Activated naive CD4-positive, alpha-beta T cell treated with anti-CD3 and anti-CD28 coated beads, Interleukin-2, amount 10 ng/mL, durations not matched to agents 7 days and 5 days (primary cell): Measurements from ENCODE around the gene NKAIN1.
"Not testable (repeated sequence)": the region's sequence is repeated elsewhere in the genome, so short reads cannot be mapped to it uniquely, and the experiment has no call there.

ENCODE experiments used
- CTCF ChIA-PET: fragments of 350-600 bp; sonication (Branson Sonifier 250); formaldehyde crosslinking; loops from one replicate; lab custom pipeline; 2021; ENCODE audit warnings: antibody characterized with exemption; lab: Charles Lee
- DNase-seq: peaks from one replicate; pipeline ENCODE4 v3.0.0-alpha.2; 2020
- H3K27ac Mint-ChIP-seq: one replicate; pipeline ENCODE4 v1.8.0; 2021; ENCODE audit warnings: mild to moderate bottlenecking, moderate library complexity, mixed read lengths
- H3K27me3 Mint-ChIP-seq: one replicate; pipeline ENCODE4 v1.8.0; 2021; ENCODE audit warnings: mild to moderate bottlenecking, mixed read lengths
- H3K36me3 Mint-ChIP-seq: one replicate; pipeline ENCODE4 v1.8.0; 2021; ENCODE audit warnings: mixed read lengths
- H3K4me1 Mint-ChIP-seq: one replicate; pipeline ENCODE4 v1.8.0; 2021; ENCODE audit warnings: mixed read lengths
- H3K4me3 Mint-ChIP-seq: one replicate; pipeline ENCODE4 v1.8.0; 2021; ENCODE audit warnings: mild to moderate bottlenecking, moderate library complexity, mixed read lengths
- H3K9me3 Mint-ChIP-seq: one replicate; pipeline ENCODE4 v1.8.0; 2021; ENCODE audit warnings: mixed read lengths

NKAIN1 gene

GRCh38 chr1:31198150-31198549 is 41.5 kb downstream of the NKAIN1 start:
- Mint-ChIP-seq H3K4me1 (no peaks in the 10 kb centered on the region), H3K36me3 (no peaks in the 10 kb centered on the region), H3K4me3 (no peak overlapping the region), H3K9me3 (no peaks in the 10 kb centered on the region), H3K27ac (no peak overlapping the region), H3K27me3 (peaks cover 8% of the 10 kb centered on the region)
- CTCF ChIA-PET = no interaction called here
- DNase-seq = no peak

GRCh38 chr1:31196685-31197084 is 43.0 kb downstream of the NKAIN1 start:
- no peaks in the 10 kb centered on the region for H3K9me3 Mint-ChIP-seq
- DNase-seq = no peak
- H3K27me3 Mint-ChIP-seq = peaks cover 8% of the 10 kb centered on the region
- no peak overlapping the region for H3K27ac Mint-ChIP-seq
- H3K36me3 Mint-ChIP-seq = no peaks in the 10 kb centered on the region
- CTCF ChIA-PET = no interaction called here
- no peak overlapping the region for H3K4me3 Mint-ChIP-seq
- no peaks in the 10 kb centered on the region for H3K4me1 Mint-ChIP-seq

- not testable (repeated sequence) for H3K27me3 Mint-ChIP-seq
These were observed 44.4 kb downstream of the NKAIN1 start for GRCh38 chr1:31195267-31195666.

GRCh38 chr1:31193729-31194128 is 46.0 kb downstream of the NKAIN1 start:
- peaks cover 4% of the 10 kb centered on the region for H3K27me3 Mint-ChIP-seq
- CTCF ChIA-PET = interaction anchor here (1.3 kb wide), 1 partner anchor 12 kb away, joined by 3 read pairs; no protein-coding TSS in a partner anchor
- no peak overlapping the region for H3K27ac Mint-ChIP-seq
- DNase-seq = no peak
- no peaks in the 10 kb centered on the region for H3K4me1 Mint-ChIP-seq
- no peaks in the 10 kb centered on the region for H3K9me3 Mint-ChIP-seq
- no peak overlapping the region for H3K4me3 Mint-ChIP-seq
- no peaks in the 10 kb centered on the region for H3K36me3 Mint-ChIP-seq

More at GRCh38 chr1:31195267-31195666, 44.4 kb downstream of the NKAIN1 start:
- DNase-seq, H3K36me3 Mint-ChIP-seq, H3K27ac Mint-ChIP-seq, H3K9me3 Mint-ChIP-seq, H3K4me3 Mint-ChIP-seq, H3K4me1 Mint-ChIP-seq: not testable (repeated sequence)
- CTCF ChIA-PET = interaction anchor here (1.2 kb wide), 1 partner anchor 219 kb away, joined by 3 read pairs; no protein-coding TSS in a partner anchor

- CTCF ChIA-PET = no interaction called here
- Mint-ChIP-seq H3K36me3 (no peaks in the 10 kb centered on the region), H3K4me1 (no peaks in the 10 kb centered on the region), H3K27me3 (peaks cover 10% of the 10 kb centered on the region), H3K4me3 (no peak overlapping the region), H3K27ac (no peak overlapping the region), H3K9me3 (no peaks in the 10 kb centered on the region)
- no peak for DNase-seq
These were observed 48.4 kb downstream of the NKAIN1 start for GRCh38 chr1:31191281-31191680.

- CTCF ChIA-PET = interaction anchor here (1.8 kb wide), 1 partner anchor 9 kb away, joined by 5 read pairs; no protein-coding TSS in a partner anchor
These were observed 49.7 kb downstream of the NKAIN1 start for GRCh38 chr1:31189696-31190674.

GRCh38 chr1:31183927-31184554 is 55.6 kb downstream of the NKAIN1 start:
- Mint-ChIP-seq H3K27ac (no peak overlapping the region), H3K4me1 (peaks cover 11% of the 10 kb centered on the region), H3K9me3 (no peaks in the 10 kb centered on the region), H3K27me3 (peaks cover 55% of the 10 kb centered on the region), H3K36me3 (no peaks in the 10 kb centered on the region), H3K4me3 (no peak overlapping the region)
- DNase-seq = peak; percentile 62
- CTCF ChIA-PET = interaction anchor here (0.6 to 6.3 kb wide), 13 partner anchors 9 to 365 kb away, joined by 3 to 69 read pairs (median 4); no protein-coding TSS in a partner anchor

More at GRCh38 chr1:31189696-31190674, 49.7 kb downstream of the NKAIN1 start:
- Mint-ChIP-seq H3K9me3 (no peaks in the 10 kb centered on the region), H3K27ac (no peak overlapping the region), H3K27me3 (peaks cover 10% of the 10 kb centered on the region), H3K4me1 (no peaks in the 10 kb centered on the region), H3K4me3 (no peak overlapping the region), H3K36me3 (no peaks in the 10 kb centered on the region)
- no peak for DNase-seq

GRCh38 chr1:31183126-31183525 is 56.6 kb downstream of the NKAIN1 start:
- CTCF ChIA-PET = interaction anchor here (0.7 to 6.3 kb wide), 7 partner anchors 10 to 366 kb away, joined by 3 to 69 read pairs (median 5); no protein-coding TSS in a partner anchor
- Mint-ChIP-seq H3K36me3 (no peaks in the 10 kb centered on the region), H3K4me1 (peaks cover 11% of the 10 kb centered on the region), H3K9me3 (no peaks in the 10 kb centered on the region), H3K27me3 (peaks cover 57% of the 10 kb centered on the region), H3K27ac (no peak overlapping the region), H3K4me3 (no peak overlapping the region)
- DNase-seq = no peak

GRCh38 chr1:31182352-31182751 is 57.3 kb downstream of the NKAIN1 start:
- Mint-ChIP-seq H3K27ac (no peak overlapping the region), H3K9me3 (peaks cover 2% of the 10 kb centered on the region), H3K4me3 (peak overlapping the region; percentile 45), H3K27me3 (peaks cover 57% of the 10 kb centered on the region), H3K36me3 (no peaks in the 10 kb centered on the region), H3K4me1 (peaks cover 11% of the 10 kb centered on the region)
- peak; percentile 74 for DNase-seq
- CTCF ChIA-PET = interaction anchor here (1.6 to 6.3 kb wide), 6 partner anchors 8 to 239 kb away, joined by 5 to 69 read pairs (median 7); no protein-coding TSS in a partner anchor

- CTCF ChIA-PET = interaction anchor here (0.7 to 6.3 kb wide), 15 partner anchors 8 to 368 kb away, joined by 3 to 69 read pairs (median 4); no protein-coding TSS in a partner anchor
- Mint-ChIP-seq H3K4me3 (peak overlapping the region; percentile 45), H3K27ac (no peak overlapping the region), H3K9me3 (peaks cover 2% of the 10 kb centered on the region), H3K4me1 (peaks cover 11% of the 10 kb centered on the region), H3K36me3 (no peaks in the 10 kb centered on the region), H3K27me3 (peaks cover 51% of the 10 kb centered on the region)
- peak; percentile 65 for DNase-seq
These were observed 58.0 kb downstream of the NKAIN1 start for GRCh38 chr1:31181515-31182343.

- H3K36me3 Mint-ChIP-seq = no peaks in the 10 kb centered on the region
- no peak overlapping the region for H3K27ac Mint-ChIP-seq
- DNase-seq = no peak
- CTCF ChIA-PET = interaction anchor here (0.6 to 6.3 kb wide), 6 partner anchors 10 to 678 kb away, joined by 3 to 69 read pairs (median 4); no protein-coding TSS in a partner anchor
- peaks cover 51% of the 10 kb centered on the region for H3K27me3 Mint-ChIP-seq
- H3K9me3 Mint-ChIP-seq = peaks cover 2% of the 10 kb centered on the region
- H3K4me1 Mint-ChIP-seq = peaks cover 11% of the 10 kb centered on the region
- H3K4me3 Mint-ChIP-seq = no peak overlapping the region
These were observed 59.3 kb downstream of the NKAIN1 start for GRCh38 chr1:31180338-31180737.

GRCh38 chr1:31176291-31176690 is 63.4 kb downstream of the NKAIN1 start:
- CTCF ChIA-PET, H3K4me3 Mint-ChIP-seq, DNase-seq, H3K4me1 Mint-ChIP-seq, H3K36me3 Mint-ChIP-seq, H3K27ac Mint-ChIP-seq, H3K9me3 Mint-ChIP-seq: not testable (repeated sequence)
- peaks cover 24% of the 10 kb centered on the region for H3K27me3 Mint-ChIP-seq

- H3K4me3 Mint-ChIP-seq = no peak overlapping the region
- DNase-seq = no peak
- CTCF ChIA-PET = interaction anchor here (0.6 to 2.4 kb wide), 4 partner anchors 9 to 166 kb away, joined by 3 to 8 read pairs (median 6); no protein-coding TSS in a partner anchor
- H3K36me3 Mint-ChIP-seq = no peaks in the 10 kb centered on the region
- no peaks in the 10 kb centered on the region for H3K27me3 Mint-ChIP-seq
- peak overlapping the region; percentile 55 for H3K27ac Mint-ChIP-seq
- peaks cover 9% of the 10 kb centered on the region for H3K4me1 Mint-ChIP-seq
- H3K9me3 Mint-ChIP-seq = no peaks in the 10 kb centered on the region
These were observed 69.3 kb downstream of the NKAIN1 start for GRCh38 chr1:31170486-31170735.
